Psoas muscle (tissue), 8 donors: ENCODE measurements around the gene AMFR. TPM values are rescaled to one million over a fixed set of nuclear protein-coding genes. Genes with fewer than 3 reads are reported as not detected.

ENCODE experiments used
- ATAC-seq, 4 donors: fragments of 200-7000 bp; cut with Tn5 transposase; one replicate each; pipeline ENCODE4 v1.9.1; 2020; ENCODE audit warnings: moderate library complexity in 3 of 4, mild to moderate bottlenecking in 2 of 4
- DNase-seq, 2 donors: peaks; one replicate each; pipeline ENCODE4 v3.0.0-alpha.2; 2020
- H3K27ac ChIP-seq: fragments of 200-600 bp; one replicate; pipeline ENCODE4 v1.8.0; 2022
- H3K27me3 ChIP-seq, 3 donors: fragments of 200-600 bp in 1 of 3; one replicate each; pipeline versions ENCODE4 v1.6.1 to v1.8.0; 2013 to 2022; ENCODE audit warnings: low read length in 2 of 3, mild to moderate bottlenecking in 2 of 3, moderate library complexity in 1 of 3; ENCODE audit not compliant: insufficient read depth in 3 of 3
- H3K36me3 ChIP-seq, 2 donors: fragments of 200-600 bp in 1 of 2; one replicate each; pipeline versions ENCODE4 v1.6.1 to v1.8.0; 2013 to 2022; ENCODE audit warnings: low read depth in 1 of 2, mild to moderate bottlenecking in 1 of 2, moderate library complexity in 1 of 2; ENCODE audit not compliant: insufficient read depth in 1 of 2
- H3K4me1 ChIP-seq: fragments of 200-600 bp; one replicate; pipeline ENCODE4 v1.8.0; 2022
- H3K4me3 ChIP-seq: fragments of 200-600 bp; one replicate; pipeline ENCODE4 v1.8.0; 2022; ENCODE audit warnings: mild to moderate bottlenecking
- H3K9me3 ChIP-seq: fragments of 200-600 bp; one replicate; pipeline ENCODE4 v1.8.0; 2022
- CTCF ChIP-seq: fragments of 200-600 bp; IDR thresholded peaks from one replicate; pipeline ENCODE4 v1.8.0; 2022; ENCODE audit warnings: antibody characterized with exemption
- WGBS, 3 donors: extraction: QIAGEN DNeasy Blood & Tissue Kit; methylation state at CpG; one replicate each; pipeline versions ENCODE4 v1.1.6 to v1.1.7; 2013; 5-methylcytosine and 5-hydroxymethylcytosine counted together
- intact Hi-C, 2 donors: fragments of 100-400 bp; cut with DNase I; formaldehyde crosslinking; loops; one replicate each; pipeline versions ENCODE4 v1.11.0 to v1.14.2; 2022
- polyA plus RNA-seq, 3 donors: library from polyadenylated mRNA; stranded (reverse); fragments of 200-250 nt; gene quantifications; one replicate each; pipeline ENCODE4 v1.2.3, GENCODE V29; 2013
- total RNA-seq, 4 donors: library from RNA; stranded (reverse); fragmentation: NEBNext Ultra II Directional in 2 of 4; extraction: Animal tissue kit (Norgen Biotek cat#: 25700) in 2 of 4; gene quantifications; one replicate each; pipeline versions ENCODE4 v1.2.1 to v1.2.4, GENCODE V29; 2021 to 2023
- donor health status: healthy with polysubstance abuse.
- donor health status: DM: no; HTN: no; CAD: no; lungs with moderate emphysema.
- donor health status: Bipolar disorder and iron deficiency.
- donor health status: healthy.
- donor health status: DM: yes; HTN: yes; CAD: no.
- donor health status: DM: no; HTN: no; CAD: no.
- donor health status: DM: no; HTN: no; CAD: no.
- donor health status: DM: yes; HTN: yes; CAD: no.

Gene AMFR
- total and polyA plus RNA-seq, 7 donors = 106 to 453 (median 193) TPM

GRCh38 chr16:56422896-56423441, 2.4 kb downstream of the AMFR start:
- peaks cover 37% of the 10 kb centered on the region for H3K4me1 ChIP-seq
- H3K4me3 ChIP-seq = peak overlapping the region; percentile 94
- no peak for TF ChIP-seq CTCF
- no peaks in the 10 kb centered on the region for H3K36me3 ChIP-seq
- 73 to 79% (median 74%) methylated on average over 4 of the region's 4 CpGs for WGBS, 3 donors
- intact Hi-C loops = no loop called here
- no peak for DNase-seq
- no peaks in the 10 kb centered on the region for H3K9me3 ChIP-seq
- no peaks in the 10 kb centered on the region for H3K27me3 ChIP-seq
- ATAC-seq = no peak
- H3K27ac ChIP-seq = peak overlapping the region; percentile 94

- DNase-seq (no peak), ATAC-seq (no peak)
- H3K27me3 ChIP-seq = no peaks in the 10 kb centered on the region
- H3K4me1 ChIP-seq = peaks cover 37% of the 10 kb centered on the region
- TF ChIP-seq CTCF = no peak
- H3K36me3 ChIP-seq = no peaks in the 10 kb centered on the region
- intact Hi-C loops = no loop called here
- peak overlapping the region; percentile 94 for H3K4me3 ChIP-seq
- H3K9me3 ChIP-seq = no peaks in the 10 kb centered on the region
- WGBS, 3 donors = 83 to 86% (median 84%) methylated on average over 5 of the region's 5 CpGs
- no peak overlapping the region for H3K27ac ChIP-seq
These were observed 3.2 kb downstream of the AMFR start for GRCh38 chr16:56421976-56422669.

GRCh38 chr16:56421313-56421712, 4.0 kb downstream of the AMFR start:
- Histone ChIP-seq H3K4me1 (peaks cover 40% of the 10 kb centered on the region), H3K9me3 (no peaks in the 10 kb centered on the region), H3K27me3 (no peaks in the 10 kb centered on the region), H3K4me3 (no peak overlapping the region), H3K27ac (no peak overlapping the region), H3K36me3 (no peaks in the 10 kb centered on the region)
- 83 to 93% (median 85%) methylated on average over 2 of the region's 2 CpGs for WGBS, 3 donors
- TF ChIP-seq CTCF = no peak
- no peak for DNase-seq
- intact Hi-C loops = no loop called here
- ATAC-seq = no peak

- H3K27ac ChIP-seq = no peak overlapping the region
- H3K27me3 ChIP-seq = no peaks in the 10 kb centered on the region
- no peak overlapping the region for H3K4me3 ChIP-seq
- DNase-seq = no peak
- no peaks in the 10 kb centered on the region for H3K9me3 ChIP-seq
- intact Hi-C loops = no loop called here
- H3K4me1 ChIP-seq = peaks cover 47% of the 10 kb centered on the region
- TF ChIP-seq CTCF = no peak
- no peak for ATAC-seq
- H3K36me3 ChIP-seq = no peaks in the 10 kb centered on the region
These were observed 4.7 kb downstream of the AMFR start for GRCh38 chr16:56420613-56421012.
